ENCODE data around the gene GAN.

The GAN gene

DNA sequence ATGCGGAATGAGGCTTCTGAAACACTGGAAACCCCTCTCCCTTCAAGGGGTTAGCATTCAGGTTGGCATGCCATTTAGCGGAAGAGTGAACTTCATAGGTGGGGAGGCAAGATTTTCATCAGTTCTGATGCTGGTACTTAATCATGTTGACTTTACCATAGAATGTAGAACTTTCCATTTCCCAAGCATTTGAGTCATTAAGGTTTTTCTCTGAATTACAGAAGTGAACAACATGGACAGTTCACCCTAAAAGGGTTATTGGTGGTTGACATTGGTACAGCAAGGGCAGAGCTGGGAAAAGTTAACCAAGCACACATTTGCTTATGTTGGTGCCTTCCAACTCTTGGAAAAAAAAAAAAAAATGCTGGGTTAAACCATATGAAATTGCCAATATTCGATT lies 39.1 kb downstream of the GAN start:
- TF ChIP-seq, protein P1, sequence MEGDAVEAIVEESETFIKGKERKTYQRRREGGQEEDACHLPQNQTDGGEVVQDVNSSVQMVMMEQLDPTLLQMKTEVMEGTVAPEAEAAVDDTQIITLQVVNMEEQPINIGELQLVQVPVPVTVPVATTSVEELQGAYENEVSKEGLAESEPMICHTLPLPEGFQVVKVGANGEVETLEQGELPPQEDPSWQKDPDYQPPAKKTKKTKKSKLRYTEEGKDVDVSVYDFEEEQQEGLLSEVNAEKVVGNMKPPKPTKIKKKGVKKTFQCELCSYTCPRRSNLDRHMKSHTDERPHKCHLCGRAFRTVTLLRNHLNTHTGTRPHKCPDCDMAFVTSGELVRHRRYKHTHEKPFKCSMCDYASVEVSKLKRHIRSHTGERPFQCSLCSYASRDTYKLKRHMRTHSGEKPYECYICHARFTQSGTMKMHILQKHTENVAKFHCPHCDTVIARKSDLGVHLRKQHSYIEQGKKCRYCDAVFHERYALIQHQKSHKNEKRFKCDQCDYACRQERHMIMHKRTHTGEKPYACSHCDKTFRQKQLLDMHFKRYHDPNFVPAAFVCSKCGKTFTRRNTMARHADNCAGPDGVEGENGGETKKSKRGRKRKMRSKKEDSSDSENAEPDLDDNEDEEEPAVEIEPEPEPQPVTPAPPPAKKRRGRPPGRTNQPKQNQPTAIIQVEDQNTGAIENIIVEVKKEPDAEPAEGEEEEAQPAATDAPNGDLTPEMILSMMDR (IDR thresholded peaks at IDR 0.05; ENCODE audit: extremely low read depth, missing control alignments): no peak
- no peak for DNase-seq (ENCODE audit: low spot score)

DNA sequence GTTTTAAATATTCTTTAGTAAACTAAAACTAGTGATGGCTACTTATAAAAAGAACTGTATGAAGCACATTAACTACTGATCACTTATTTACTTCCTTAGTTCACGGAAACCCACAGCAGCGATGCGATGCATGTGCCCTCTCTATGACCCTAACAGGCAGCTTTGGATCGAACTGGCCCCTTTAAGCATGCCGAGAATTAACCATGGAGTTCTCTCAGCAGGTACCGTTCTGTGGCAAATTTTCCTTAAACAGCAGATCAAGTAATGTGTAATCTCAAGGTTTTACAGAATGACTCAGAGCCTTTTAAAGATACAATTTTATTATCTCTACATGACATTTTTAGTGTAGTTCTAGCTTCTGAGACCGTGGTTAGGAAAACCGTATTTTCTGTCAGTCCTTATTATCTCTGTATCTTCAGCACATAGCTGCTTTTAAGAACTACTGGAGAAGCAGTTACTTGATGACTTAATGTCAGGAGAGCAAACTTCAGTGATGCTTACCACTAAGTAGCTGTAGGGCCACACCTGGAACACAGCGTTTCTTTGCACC lies 43.0 kb downstream of the GAN start:
- DNase-seq (ENCODE audit: low spot score): no peak
- TF ChIP-seq, protein P1 (IDR thresholded peaks at IDR 0.05; ENCODE audit: extremely low read depth, missing control alignments): no peak

DNA sequence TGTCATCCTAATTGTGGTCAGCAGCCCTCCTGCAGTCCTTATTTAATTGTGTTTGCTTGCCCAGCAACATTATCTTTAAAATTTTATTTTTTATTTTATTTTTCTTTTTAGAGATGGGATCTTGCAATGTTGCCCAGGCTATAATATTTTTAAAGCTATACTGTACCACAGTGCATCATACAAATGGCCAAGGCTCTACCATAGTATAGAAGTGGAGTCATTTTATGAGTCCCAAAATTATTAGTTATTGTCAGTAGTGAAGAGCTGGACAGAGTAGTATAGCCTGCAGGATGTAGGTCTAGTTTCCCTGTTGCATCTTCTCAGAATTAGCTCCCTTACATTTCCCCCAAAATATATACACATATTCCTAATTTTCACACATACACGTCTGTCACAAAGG lies 44.1 kb downstream of the GAN start:
- TF ChIP-seq, protein P1 (IDR thresholded peaks at IDR 0.05; ENCODE audit: extremely low read depth, missing control alignments): no peak
- no peak for DNase-seq (ENCODE audit: low spot score)

DNA sequence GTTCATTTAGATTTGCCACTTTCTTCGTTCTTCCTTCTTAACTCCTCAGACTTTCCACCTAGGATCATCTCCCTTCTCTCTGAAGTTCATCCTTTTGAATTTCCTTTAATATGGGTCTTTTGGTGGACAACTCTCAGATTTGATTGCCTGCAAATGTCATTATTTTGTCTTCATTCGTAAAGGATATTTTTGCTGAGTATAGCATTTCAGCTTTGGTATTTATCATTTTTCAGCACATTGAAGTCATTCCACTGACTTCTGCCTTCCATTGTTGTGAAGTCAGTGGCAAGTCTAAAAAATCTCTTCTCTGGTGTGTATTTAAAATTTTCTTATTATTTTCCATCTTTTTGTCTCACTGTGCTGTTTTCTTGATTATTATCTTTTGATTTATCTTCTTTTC lies 45.4 kb downstream of the GAN start:
- TF ChIP-seq, protein P1 (IDR thresholded peaks at IDR 0.05; ENCODE audit: extremely low read depth, missing control alignments): no peak

DNA sequence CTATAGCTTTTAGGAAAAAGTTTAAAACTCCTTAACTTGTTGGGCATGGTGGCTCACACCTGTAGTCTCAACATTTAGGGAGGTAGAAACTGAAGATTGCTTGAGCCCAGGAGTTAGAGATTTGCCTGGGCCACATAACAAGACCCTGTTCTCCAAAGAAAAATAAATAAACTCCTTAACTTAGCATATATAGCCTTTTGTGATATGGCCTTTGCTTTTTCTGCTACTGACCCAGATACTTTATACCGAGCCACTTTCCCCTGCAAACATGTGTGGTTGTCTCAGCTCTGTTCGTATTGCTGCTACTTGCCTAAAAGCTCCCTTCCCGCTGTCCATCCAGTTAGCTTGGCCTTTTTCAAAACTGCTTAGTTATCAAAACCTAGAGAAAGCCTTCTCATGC lies 51.0 kb downstream of the GAN start:
- no peak for DNase-seq (ENCODE audit: low spot score)
- TF ChIP-seq, protein P1 (IDR thresholded peaks at IDR 0.05; ENCODE audit: extremely low read depth, missing control alignments): no peak

More for the DNA sequence above, 45.4 kb downstream of the GAN start:
- no peak for DNase-seq (ENCODE audit: low spot score)

DNA sequence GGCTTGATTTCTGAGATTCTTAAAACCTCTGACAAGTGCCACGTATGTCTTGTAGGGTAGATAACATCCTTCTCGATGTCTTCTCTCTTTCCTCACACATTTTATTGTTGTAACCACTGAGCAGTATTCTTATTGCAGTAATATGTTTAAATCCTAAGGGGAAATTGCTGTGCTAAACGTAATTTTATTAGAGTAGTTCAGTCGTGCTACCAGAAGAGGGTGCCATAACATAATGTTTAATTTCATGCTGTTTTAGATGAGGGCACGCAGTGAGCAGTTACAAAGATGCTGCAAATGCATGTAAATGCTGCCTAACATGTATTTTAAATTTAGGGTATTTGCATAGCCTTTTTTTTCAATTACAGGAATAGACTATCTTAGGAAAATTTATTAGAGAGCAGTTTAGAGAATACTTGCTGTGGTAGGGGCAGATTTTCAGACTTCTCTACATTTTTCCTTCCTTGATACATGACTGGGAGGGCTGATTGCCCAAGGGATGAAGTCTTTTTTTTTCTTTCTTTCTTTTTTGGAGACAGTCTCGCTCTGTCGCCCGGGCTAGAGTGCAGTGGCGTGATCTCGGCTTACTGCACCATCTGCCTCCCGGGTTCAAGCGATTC lies 51.7 kb downstream of the GAN start:
- DNase-seq (ENCODE audit: low spot score): peak; percentile 53
- TF ChIP-seq, protein P1 (IDR thresholded peaks at IDR 0.05; ENCODE audit: extremely low read depth, missing control alignments): peak; percentile 17

DNA sequence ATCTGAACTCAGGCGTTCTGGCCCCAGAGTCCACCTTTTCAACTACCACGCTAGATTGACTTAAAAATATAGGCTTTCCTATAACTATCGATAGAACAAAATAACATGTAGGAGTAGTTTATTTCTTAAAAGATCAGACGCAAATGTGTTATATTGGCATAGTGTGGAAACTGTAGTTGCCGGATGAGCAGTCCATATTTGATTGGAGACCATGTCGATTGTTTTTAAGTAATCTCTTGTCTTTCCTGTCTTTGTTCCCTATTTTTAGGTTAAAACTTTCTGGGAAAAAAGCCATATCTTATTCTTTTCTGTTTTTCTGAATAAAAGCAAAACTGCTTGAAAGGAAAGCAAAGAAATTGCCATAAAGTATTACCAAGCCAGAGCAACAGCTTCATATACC lies 53.1 kb downstream of the GAN start:
- DNase-seq (ENCODE audit: low spot score): no peak
- TF ChIP-seq, protein P1 (IDR thresholded peaks at IDR 0.05; ENCODE audit: extremely low read depth, missing control alignments): no peak

All from GM20000 (cell line).